Endodermal cell (in vitro differentiated cells): ENCODE measurements around the gene NRXN3. TPM values are rescaled to one million over a fixed set of nuclear protein-coding genes. Genes with fewer than 3 reads are reported as not detected.

ENCODE experiments used
- DNase-seq: peaks from one replicate; pipeline ENCODE4 v3.0.0-alpha.2; 2017
- H3K27ac ChIP-seq: 2 replicates; pipeline ENCODE4 v1.5.1; 2013; ENCODE audit warnings: mild to moderate bottlenecking, low read depth, low read length, moderate library complexity
- H3K27me3 ChIP-seq: 2 replicates; pipeline ENCODE4 v1.6.1; 2013; ENCODE audit warnings: mild to moderate bottlenecking, low read length, moderate library complexity; ENCODE audit not compliant: insufficient read depth, control insufficient read depth, poor library complexity, severe bottlenecking
- H3K36me3 ChIP-seq: 2 replicates; pipeline ENCODE4 v1.7.0; 2013; ENCODE audit warnings: mild to moderate bottlenecking, low read length, moderate library complexity; ENCODE audit not compliant: control insufficient read depth, insufficient read depth
- H3K4me1 ChIP-seq: one replicate; pipeline ENCODE4 v1.7.0; 2013; ENCODE audit warnings: low read length; ENCODE audit not compliant: control insufficient read depth, insufficient read depth
- H3K4me3 ChIP-seq: 2 replicates; pipeline ENCODE4 v1.5.1; 2013; ENCODE audit warnings: mild to moderate bottlenecking, low read length, moderate library complexity
- H3K9ac ChIP-seq: 2 replicates; pipeline ENCODE4 v1.6.1; 2013; ENCODE audit warnings: mild to moderate bottlenecking, low read length, moderate library complexity; ENCODE audit not compliant: poor library complexity, severe bottlenecking; ENCODE audit errors: extremely low read depth
- H3K9me3 ChIP-seq: 2 replicates; pipeline ENCODE4 v1.6.1; 2013; ENCODE audit warnings: mild to moderate bottlenecking, low read length, moderate library complexity; ENCODE audit not compliant: control insufficient read depth
- H3K27ac Mint-ChIP-seq: 2 replicates; pipeline ENCODE4 v1.8.0; 2020; ENCODE audit warnings: mixed read lengths
- H3K27me3 Mint-ChIP-seq: 2 replicates; pipeline ENCODE4 v1.8.0; 2021; ENCODE audit warnings: mild to moderate bottlenecking, mixed read lengths; ENCODE audit not compliant: insufficient read depth
- H3K36me3 Mint-ChIP-seq: 2 replicates; pipeline ENCODE4 v1.8.0; 2020; ENCODE audit warnings: low read depth, mixed read lengths
- H3K4me1 Mint-ChIP-seq: 2 replicates; pipeline ENCODE4 v1.8.0; 2020; ENCODE audit warnings: mixed read lengths
- H3K4me3 Mint-ChIP-seq: 2 replicates; pipeline ENCODE4 v1.8.0; 2020; ENCODE audit warnings: mild to moderate bottlenecking, moderate library complexity, mixed read lengths
- H3K9me3 Mint-ChIP-seq: 2 replicates; pipeline ENCODE4 v1.8.0; 2020; ENCODE audit warnings: mild to moderate bottlenecking, mixed read lengths
- WGBS, 2 experiments: methylation state at CpG; one replicate each; pipeline versions ENCODE4 v1.1.5 to v1.1.7; 2013; ENCODE audit warnings: missing lambda C conversion rate in 2 of 2, mixed read lengths in 1 of 2; ENCODE audit not compliant: insufficient coverage in 1 of 2, insufficient read length in 1 of 2; 5-methylcytosine and 5-hydroxymethylcytosine counted together
- total RNA-seq, 2 donors: library from RNA; stranded (reverse); fragmentation: NEBNext Ultra II Directional in 1 of 2; extraction: Animal tissue kit (Norgen Biotek cat#: 25700) in 1 of 2; gene quantifications; 2 replicates in 1 of 2; 3 replicates in 1 of 2; pipeline ENCODE4 v1.2.1, GENCODE V29; 2021
- TF ChIP-seq, protein P1 (sequence below): fragments of 200-600 bp; sonication (generic); conservative IDR thresholded peaks from 2 replicates; pipeline ENCODE4 v1.5.0; 2021; ENCODE audit warnings: antibody characterized with exemption, mild to moderate bottlenecking

Gene NRXN3
- total RNA-seq, 2 donors from 2014 or later, result 20.9 to 21.4 TPM

- TF ChIP-seq, protein P1, sequence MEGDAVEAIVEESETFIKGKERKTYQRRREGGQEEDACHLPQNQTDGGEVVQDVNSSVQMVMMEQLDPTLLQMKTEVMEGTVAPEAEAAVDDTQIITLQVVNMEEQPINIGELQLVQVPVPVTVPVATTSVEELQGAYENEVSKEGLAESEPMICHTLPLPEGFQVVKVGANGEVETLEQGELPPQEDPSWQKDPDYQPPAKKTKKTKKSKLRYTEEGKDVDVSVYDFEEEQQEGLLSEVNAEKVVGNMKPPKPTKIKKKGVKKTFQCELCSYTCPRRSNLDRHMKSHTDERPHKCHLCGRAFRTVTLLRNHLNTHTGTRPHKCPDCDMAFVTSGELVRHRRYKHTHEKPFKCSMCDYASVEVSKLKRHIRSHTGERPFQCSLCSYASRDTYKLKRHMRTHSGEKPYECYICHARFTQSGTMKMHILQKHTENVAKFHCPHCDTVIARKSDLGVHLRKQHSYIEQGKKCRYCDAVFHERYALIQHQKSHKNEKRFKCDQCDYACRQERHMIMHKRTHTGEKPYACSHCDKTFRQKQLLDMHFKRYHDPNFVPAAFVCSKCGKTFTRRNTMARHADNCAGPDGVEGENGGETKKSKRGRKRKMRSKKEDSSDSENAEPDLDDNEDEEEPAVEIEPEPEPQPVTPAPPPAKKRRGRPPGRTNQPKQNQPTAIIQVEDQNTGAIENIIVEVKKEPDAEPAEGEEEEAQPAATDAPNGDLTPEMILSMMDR, result no peak
- no peak for DNase-seq
- H3K4me3 ChIP-seq, result no peak overlapping the region
- no peaks in the 10 kb centered on the region for H3K27me3 ChIP-seq
- H3K4me3 Mint-ChIP-seq, result no peak overlapping the region
- no peaks in the 10 kb centered on the region for H3K36me3 ChIP-seq
- H3K9ac ChIP-seq, result no peak overlapping the region
- H3K4me1 Mint-ChIP-seq, result peaks cover 39% of the 10 kb centered on the region
- peaks cover 7% of the 10 kb centered on the region for H3K36me3 Mint-ChIP-seq
- H3K27me3 Mint-ChIP-seq, result no peaks in the 10 kb centered on the region
- no peaks in the 10 kb centered on the region for H3K9me3 ChIP-seq
- peaks cover 3% of the 10 kb centered on the region for H3K9me3 Mint-ChIP-seq
- no peak overlapping the region for H3K27ac ChIP-seq
- no peak overlapping the region for H3K27ac Mint-ChIP-seq
- H3K4me1 ChIP-seq, result no peaks in the 10 kb centered on the region
- 69 to 80% methylated on average over 3 to 4 of the region's 4 CpGs for WGBS, 2 experiments
Observed at GRCh38 chr14:79581912-79582576, 1411.9 kb downstream of the NRXN3 start.

DNA sequence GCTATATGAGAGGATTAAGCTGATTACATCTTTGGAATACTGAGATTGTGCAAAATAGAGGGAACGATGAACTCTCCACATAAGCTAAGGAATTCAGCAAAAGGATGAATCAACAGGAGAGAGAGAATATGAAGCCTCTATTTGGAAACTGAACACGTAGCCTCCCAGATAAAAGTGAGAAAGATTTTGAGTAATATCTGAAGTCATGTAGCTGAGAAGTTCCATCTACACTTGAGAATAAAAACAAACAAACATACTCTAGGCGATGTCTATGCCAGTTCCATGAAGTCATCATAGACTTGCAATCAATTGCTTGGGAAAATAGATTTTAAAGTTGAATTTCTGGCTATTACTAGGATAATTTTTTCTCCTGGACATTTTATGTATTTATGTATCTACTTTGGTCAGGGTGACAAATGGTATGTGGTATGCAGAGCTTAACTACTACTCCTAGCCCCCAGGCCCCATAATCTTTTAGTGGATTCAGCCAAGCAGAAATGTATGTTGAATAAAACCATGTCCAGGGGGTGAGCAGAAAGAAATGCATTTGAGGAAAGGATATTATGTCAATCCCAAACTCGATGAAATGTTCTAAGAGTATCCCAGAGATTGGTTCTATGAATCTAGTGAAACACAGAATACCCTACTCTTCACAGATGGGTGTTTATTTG lies 1413.7 kb downstream of the NRXN3 start:
- 99 to 100% methylated on average over 3 to 4 of the region's 4 CpGs for WGBS, 2 experiments
- H3K27ac ChIP-seq, result no peak overlapping the region
- peaks cover 11% of the 10 kb centered on the region for H3K4me1 ChIP-seq
- H3K9me3 Mint-ChIP-seq, result peaks cover 3% of the 10 kb centered on the region
- no peak overlapping the region for H3K4me3 Mint-ChIP-seq
- no peak overlapping the region for H3K9ac ChIP-seq
- no peaks in the 10 kb centered on the region for H3K27me3 Mint-ChIP-seq
- H3K4me1 Mint-ChIP-seq, result peaks cover 51% of the 10 kb centered on the region
- H3K36me3 Mint-ChIP-seq, result peaks cover 7% of the 10 kb centered on the region
- H3K4me3 ChIP-seq, result no peak overlapping the region
- TF ChIP-seq, protein P1, result no peak
- no peaks in the 10 kb centered on the region for H3K27me3 ChIP-seq
- DNase-seq, result no peak
- no peaks in the 10 kb centered on the region for H3K36me3 ChIP-seq
- no peak overlapping the region for H3K27ac Mint-ChIP-seq
- H3K9me3 ChIP-seq, result no peaks in the 10 kb centered on the region

DNA sequence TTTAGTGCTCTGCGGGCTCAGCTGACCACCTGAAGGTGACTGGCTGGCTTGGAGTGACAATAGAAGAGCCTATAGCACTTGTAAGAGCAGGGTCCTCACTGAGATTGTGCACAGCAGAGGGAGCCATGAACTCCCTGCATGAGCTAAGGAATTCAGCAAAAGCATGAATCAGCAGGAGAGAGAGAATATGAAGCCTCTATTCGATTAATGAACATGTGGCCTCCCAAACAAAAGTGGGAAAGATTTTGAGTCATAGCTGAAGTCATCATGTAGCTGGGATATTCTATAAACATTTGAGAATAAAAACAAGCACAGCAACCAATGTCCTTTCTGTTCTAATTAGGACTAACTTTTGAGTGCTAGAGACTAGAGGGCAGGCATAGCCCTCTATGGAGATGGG lies 1414.5 kb downstream of the NRXN3 start:
- H3K4me3 Mint-ChIP-seq, result no peak overlapping the region
- H3K9me3 Mint-ChIP-seq, result peaks cover 8% of the 10 kb centered on the region
- H3K9ac ChIP-seq, result no peak overlapping the region
- H3K4me3 ChIP-seq, result no peak overlapping the region
- TF ChIP-seq, protein P1, result peak; percentile 42
- no peak overlapping the region for H3K27ac Mint-ChIP-seq
- H3K4me1 ChIP-seq, result peaks cover 14% of the 10 kb centered on the region
- peaks cover 7% of the 10 kb centered on the region for H3K36me3 Mint-ChIP-seq
- DNase-seq, result no peak
- H3K27me3 Mint-ChIP-seq, result no peaks in the 10 kb centered on the region
- H3K36me3 ChIP-seq, result no peaks in the 10 kb centered on the region
- 79 to 92% methylated on average over 2 of the region's 2 CpGs for WGBS, 2 experiments
- peaks cover 52% of the 10 kb centered on the region for H3K4me1 Mint-ChIP-seq
- H3K9me3 ChIP-seq, result peaks cover 2% of the 10 kb centered on the region
- H3K27ac ChIP-seq, result no peak overlapping the region
- H3K27me3 ChIP-seq, result no peaks in the 10 kb centered on the region
